ENCODE results near the gene HIPK1. TPM values are rescaled to one million over a fixed set of nuclear protein-coding genes. Genes with fewer than 3 reads are reported as not detected.

The HIPK1 gene
- total and polyA plus RNA-seq, 2 of the 13 experiments (the other 11 are each of a cell fraction or from before 2014, with no cell fraction given) = 20.8 to 33.4 TPM

DNA sequence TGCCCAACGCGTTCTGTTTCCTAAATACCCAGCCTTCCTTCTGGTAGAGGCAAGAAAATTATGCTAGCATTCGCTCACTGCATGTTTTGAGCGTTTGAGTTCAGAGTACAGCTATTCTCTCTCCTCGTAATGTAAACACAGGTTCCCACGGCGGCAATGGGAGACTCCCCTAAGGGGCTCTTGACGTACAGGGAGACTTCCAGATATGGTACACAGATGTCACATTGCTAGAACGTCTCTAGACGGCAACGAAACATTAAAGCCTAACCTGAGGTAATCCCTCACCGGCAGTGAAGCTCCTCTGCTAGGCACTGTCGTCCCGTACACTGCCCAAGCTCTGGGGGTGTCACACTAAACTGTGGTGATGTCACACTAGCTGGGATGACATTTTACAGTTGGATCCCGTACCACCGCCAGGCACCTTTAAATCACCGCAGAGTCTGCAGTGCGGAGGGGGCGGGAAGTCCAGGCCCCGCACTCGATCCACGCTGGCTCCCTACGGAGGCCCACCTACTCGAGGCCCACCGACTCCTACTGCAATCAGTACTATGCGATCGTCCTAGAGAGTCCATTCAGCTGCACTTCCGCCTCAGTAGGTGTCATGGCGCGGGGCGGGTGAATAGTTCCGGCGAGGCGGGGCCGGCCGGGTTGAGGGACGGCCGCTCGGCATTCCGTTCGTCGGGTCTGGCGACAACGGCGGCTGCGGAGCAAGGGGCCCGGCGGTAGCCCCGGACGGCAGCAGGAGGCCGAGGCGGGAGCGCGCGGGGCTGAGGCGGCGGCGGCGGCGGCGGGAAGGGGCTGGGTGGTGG lies at the start of gene HIPK1 (continued):
- TF ChIP-seq MAX (IDR thresholded peaks at IDR 0.05) (peak; percentile 67), ZNF256 (CRISPR knock-in tag; conservative IDR thresholded peaks at IDR 0.05) (no peak), MXD3 (CRISPR knock-in tag; IDR thresholded peaks at IDR 0.05) (no peak), HOXA7 (CRISPR knock-in tag; IDR thresholded peaks at IDR 0.05) (no peak), NCOA5 (CRISPR knock-in tag; IDR thresholded peaks at IDR 0.05) (no peak), ZNF619 (CRISPR knock-in tag; IDR thresholded peaks at IDR 0.05) (no peak), ZFX (CRISPR knock-in tag; IDR thresholded peaks at IDR 0.05; ENCODE audit: low read depth) (peak; percentile 99), ZNF17 (CRISPR knock-in tag; IDR thresholded peaks at IDR 0.05) (no peak), SCMH1 (CRISPR knock-in tag; IDR thresholded peaks at IDR 0.05; ENCODE audit: borderline replicate concordance) (no peak), MAZ (IDR thresholded peaks at IDR 0.05; ENCODE audit: borderline replicate concordance, low read depth, low read length) (peak; percentile 97), MAZ (CRISPR knock-in tag; IDR thresholded peaks at IDR 0.05; ENCODE audit: low read depth) (peak; percentile 93), PAWR (CRISPR knock-in tag; IDR thresholded peaks at IDR 0.05; ENCODE audit: borderline replicate concordance) (no peak), FLYWCH1 (CRISPR knock-in tag; IDR thresholded peaks at IDR 0.05) (no peak), FOSL1 (CRISPR knock-in tag; IDR thresholded peaks at IDR 0.05; ENCODE audit: borderline replicate concordance) (no peak), FOXO1 (CRISPR knock-in tag; IDR thresholded peaks at IDR 0.05) (peak; percentile 49; the same call in 1 of the 2 replicates), NBN (conservative IDR thresholded peaks at IDR 0.05) (no peak), NR1H2 (CRISPR knock-in tag; IDR thresholded peaks at IDR 0.05; ENCODE audit: borderline replicate concordance, low read depth) (no peak), SRSF4 (IDR thresholded peaks at IDR 0.05; ENCODE audit: low read depth, low read length, poor library complexity, severe bottlenecking) (no peak), PBX2 (CRISPR knock-in tag; IDR thresholded peaks at IDR 0.05) (no peak), ZNF136 (CRISPR knock-in tag; IDR thresholded peaks at IDR 0.05; ENCODE audit: low read depth) (peak; percentile 53; the same call in 1 of the 2 replicates), CREB1 (IDR thresholded peaks at IDR 0.05) (peak; percentile 88), CREB1 (CRISPR knock-in tag; IDR thresholded peaks at IDR 0.05) (peak; percentile 86), MEF2D (CRISPR knock-in tag; IDR thresholded peaks at IDR 0.05) (no peak; the same call in 1 of the 2 replicates), ZFP82 (CRISPR knock-in tag; IDR thresholded peaks at IDR 0.05; ENCODE audit: borderline replicate concordance) (peak; percentile 64; the same call in 1 of the 2 replicates), ZGPAT (CRISPR knock-in tag; IDR thresholded peaks at IDR 0.05) (peak; percentile 81), TBL1XR1 (IDR thresholded peaks at IDR 0.05; ENCODE audit: borderline replicate concordance, low read length, partially characterized antibody) (peak; percentile 27), SOX5 (CRISPR knock-in tag; IDR thresholded peaks at IDR 0.05; ENCODE audit: borderline replicate concordance) (peak; percentile 36; the same call in 1 of the 2 replicates)
- TF ChIP-seq, protein P1, sequence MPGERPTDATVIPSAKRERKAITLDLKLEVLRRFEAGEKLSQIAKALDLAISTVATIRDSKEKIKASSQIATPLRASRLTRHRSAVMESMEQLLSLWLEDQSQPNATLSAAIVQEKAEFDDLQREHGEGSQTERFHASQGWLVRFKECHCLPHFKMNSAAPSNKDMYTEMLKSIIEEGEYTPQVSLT (CRISPR knock-in tag; IDR thresholded peaks at IDR 0.05; ENCODE audit: borderline replicate concordance, low read depth) = no peak
